Ishikawa (cell line): ENCODE data around the gene SLC39A13.

Source experiments
- CEBPB ChIP-seq: IDR thresholded peaks from 2 replicates; pipeline ENCODE4 v1.6.1; 2012
- CREB1 ChIP-seq: IDR thresholded peaks from 2 replicates; pipeline ENCODE4 v1.6.1; 2012; ENCODE audit warnings: low read depth
- EGR1 ChIP-seq: IDR thresholded peaks from 2 replicates; pipeline ENCODE4 v1.6.1; 2012
- EP300 ChIP-seq: IDR thresholded peaks from 2 replicates; pipeline ENCODE4 v1.6.1; 2012; ENCODE audit warnings: borderline replicate concordance
- FOXM1 ChIP-seq: IDR thresholded peaks from 2 replicates; pipeline ENCODE4 v1.6.1; 2012; ENCODE audit warnings: low read depth, borderline replicate concordance
- NFIC ChIP-seq: IDR thresholded peaks from 2 replicates; pipeline ENCODE4 v1.6.1; 2012
- RAD21 ChIP-seq: IDR thresholded peaks from 2 replicates; pipeline ENCODE4 v1.6.1; 2012; ENCODE audit warnings: low read depth
- REST ChIP-seq: IDR thresholded peaks from 2 replicates; pipeline ENCODE4 v1.6.1; 2012; ENCODE audit warnings: low read depth, mild to moderate bottlenecking
- TAF1 ChIP-seq: IDR thresholded peaks from 2 replicates; pipeline ENCODE4 v1.6.1; 2012; ENCODE audit warnings: low read depth, mild to moderate bottlenecking
- TCF12 ChIP-seq: IDR thresholded peaks from 2 replicates; pipeline ENCODE4 v1.6.1; 2012; ENCODE audit warnings: low read depth
- TEAD4 ChIP-seq: IDR thresholded peaks from 2 replicates; pipeline ENCODE4 v1.6.1; 2012
- USF1 ChIP-seq: IDR thresholded peaks from 2 replicates; pipeline ENCODE4 v1.6.1; 2012
- YY1 ChIP-seq: IDR thresholded peaks from 2 replicates; pipeline ENCODE4 v1.6.1; 2012; ENCODE audit warnings: low read depth
- ZBTB7A ChIP-seq: IDR thresholded peaks from 2 replicates; pipeline ENCODE4 v1.6.1; 2012; ENCODE audit warnings: low read depth
- TF ChIP-seq, protein P1 (sequence below): IDR thresholded peaks from 2 replicates; pipeline ENCODE4 v1.6.1; 2012

Gene SLC39A13

DNA sequence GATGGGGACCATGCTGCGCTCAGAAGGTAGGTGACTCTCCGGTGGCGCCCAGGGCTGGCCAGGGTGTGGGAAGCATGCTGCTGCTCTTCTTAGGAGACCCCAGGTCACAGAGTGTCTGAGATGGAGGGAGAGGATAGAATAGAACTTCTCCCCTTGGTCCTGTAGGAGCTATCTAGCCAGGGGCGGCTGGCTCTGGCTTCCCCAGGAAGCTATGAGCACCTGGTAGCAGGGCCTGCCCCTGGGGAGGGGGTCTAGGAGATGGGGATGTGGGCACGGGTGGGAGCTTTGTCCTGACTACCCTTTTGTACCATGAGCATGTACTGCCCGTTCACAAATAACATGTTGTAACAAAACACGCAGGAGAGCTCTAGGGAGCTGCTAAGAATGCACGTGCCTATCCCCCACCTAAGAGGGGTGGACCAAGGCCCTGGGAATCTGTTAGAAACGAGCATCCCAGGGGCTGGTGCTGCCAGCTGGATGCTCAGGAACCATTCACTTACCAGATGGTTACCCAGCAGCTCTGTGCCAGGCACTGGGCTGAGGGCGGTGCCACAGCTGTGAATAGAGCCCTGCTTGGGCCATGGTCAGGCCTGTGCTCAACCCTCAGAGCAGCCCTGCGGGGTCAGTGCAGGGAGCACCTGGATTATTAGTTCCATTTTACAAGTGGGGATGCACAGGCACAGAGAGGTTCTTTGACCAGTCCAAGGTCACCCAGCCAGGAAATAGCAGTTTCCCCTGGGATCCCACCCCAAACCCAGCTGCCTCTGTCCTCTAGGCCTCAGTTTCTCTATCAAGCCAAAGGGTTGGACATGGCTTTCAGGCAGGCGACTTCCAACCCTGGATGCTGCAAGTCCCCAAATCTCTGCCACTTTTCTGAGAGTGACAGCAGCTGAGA is 2.2 kb downstream of the SLC39A13 start:
- TF ChIP-seq EP300 (no peak), EGR1 (no peak), ZBTB7A (no peak), YY1 (no peak), NFIC (no peak), TCF12 (no peak), CREB1 (no peak), REST (no peak), USF1 (no peak), FOXM1 (no peak), TEAD4 (no peak), CEBPB (no peak), RAD21 (no peak), TAF1 (no peak)
- TF ChIP-seq, protein P1, sequence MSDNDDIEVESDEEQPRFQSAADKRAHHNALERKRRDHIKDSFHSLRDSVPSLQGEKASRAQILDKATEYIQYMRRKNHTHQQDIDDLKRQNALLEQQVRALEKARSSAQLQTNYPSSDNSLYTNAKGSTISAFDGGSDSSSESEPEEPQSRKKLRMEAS, result no peak

DNA sequence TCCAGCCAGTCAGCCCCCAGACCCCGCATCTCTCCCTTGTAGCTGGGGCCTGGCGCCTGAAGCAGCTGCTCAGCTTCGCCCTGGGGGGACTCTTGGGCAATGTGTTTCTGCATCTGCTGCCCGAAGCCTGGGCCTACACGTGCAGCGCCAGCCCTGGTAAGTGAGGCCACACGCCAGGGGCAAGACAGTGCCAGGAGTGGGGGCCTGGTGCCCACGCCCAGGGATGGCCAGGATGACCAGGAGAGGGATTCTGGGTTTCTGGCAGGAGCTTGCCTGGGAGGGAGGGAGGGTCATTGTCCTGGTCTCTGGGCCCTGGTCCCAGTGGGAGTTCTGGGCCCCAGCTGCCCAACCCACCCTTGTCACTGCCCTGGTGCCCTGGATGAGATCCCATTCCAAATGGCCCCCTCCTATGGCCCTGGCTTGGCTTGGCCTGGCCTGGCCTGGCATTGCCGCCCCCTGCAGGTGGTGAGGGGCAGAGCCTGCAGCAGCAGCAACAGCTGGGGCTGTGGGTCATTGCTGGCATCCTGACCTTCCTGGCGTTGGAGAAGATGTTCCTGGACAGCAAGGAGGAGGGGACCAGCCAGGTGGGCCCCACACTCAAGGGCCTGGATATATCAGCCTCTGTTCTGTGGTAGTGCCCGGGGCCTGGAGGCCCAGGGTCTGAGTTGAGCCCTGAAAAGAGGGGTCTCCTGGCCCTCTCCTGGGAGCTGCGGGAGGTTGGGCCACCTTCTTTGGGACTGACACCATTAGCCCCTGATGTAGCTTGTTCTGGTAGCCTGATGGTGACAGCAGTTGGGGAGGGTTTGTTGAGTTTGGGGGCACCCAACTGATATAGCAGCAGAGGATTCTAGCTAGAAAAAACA is 3.7 kb downstream of the SLC39A13 start:
- no peak for TF ChIP-seq REST
- TF ChIP-seq TAF1, result no peak
- TF ChIP-seq, protein P1, result no peak
- TF ChIP-seq YY1, result 0 out of 2 replicates have a peak, but pooled peaks have one; percentile 23
- TF ChIP-seq CREB1, result no peak
- TF ChIP-seq TCF12, result no peak
- TF ChIP-seq FOXM1, result no peak
- TF ChIP-seq ZBTB7A, result no peak
- no peak for TF ChIP-seq EP300
- no peak for TF ChIP-seq EGR1
- TF ChIP-seq CEBPB, result no peak
- TF ChIP-seq NFIC, result no peak
- TF ChIP-seq TEAD4, result no peak
- no peak for TF ChIP-seq USF1
- TF ChIP-seq RAD21, result peak; percentile 60; the same call in 1 of the 2 replicates

DNA sequence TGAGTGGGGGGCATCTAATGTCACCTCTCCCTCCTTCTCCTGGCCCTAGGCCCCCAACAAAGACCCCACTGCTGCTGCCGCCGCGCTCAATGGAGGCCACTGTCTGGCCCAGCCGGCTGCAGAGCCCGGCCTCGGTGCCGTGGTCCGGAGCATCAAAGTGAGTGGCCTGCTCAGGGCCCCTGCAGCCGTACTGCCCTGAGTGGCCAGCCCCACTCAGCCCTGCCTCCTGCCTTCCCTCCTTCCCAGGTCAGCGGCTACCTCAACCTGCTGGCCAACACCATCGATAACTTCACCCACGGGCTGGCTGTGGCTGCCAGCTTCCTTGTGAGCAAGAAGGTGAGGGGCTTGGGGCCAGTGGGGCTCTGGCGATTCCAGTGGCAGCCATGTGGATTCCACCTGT is 5.0 kb downstream of the SLC39A13 start:
- no peak for TF ChIP-seq USF1
- TF ChIP-seq TEAD4, result no peak
- TF ChIP-seq CREB1, result no peak
- no peak for TF ChIP-seq NFIC
- no peak for TF ChIP-seq TCF12
- no peak for TF ChIP-seq REST
- TF ChIP-seq, protein P1, result no peak
- TF ChIP-seq RAD21, result no peak
- TF ChIP-seq ZBTB7A, result no peak
- TF ChIP-seq EGR1, result no peak
